HG03045 (cell line): ENCODE data around the gene TMEM132A.

Experiments used
- ATAC-seq: cut with Tn5 transposase; IDR thresholded peaks from one replicate; pipeline ENCODE4 v1.9.1; 2021; ENCODE audit warnings: mild to moderate bottlenecking, moderate library complexity; ENCODE audit not compliant: unreplicated experiment

TMEM132A gene

GRCh38 chr11:60984149-60984548, 59.9 kb downstream of the TMEM132A start:
- ATAC-seq = no peak

DNA sequence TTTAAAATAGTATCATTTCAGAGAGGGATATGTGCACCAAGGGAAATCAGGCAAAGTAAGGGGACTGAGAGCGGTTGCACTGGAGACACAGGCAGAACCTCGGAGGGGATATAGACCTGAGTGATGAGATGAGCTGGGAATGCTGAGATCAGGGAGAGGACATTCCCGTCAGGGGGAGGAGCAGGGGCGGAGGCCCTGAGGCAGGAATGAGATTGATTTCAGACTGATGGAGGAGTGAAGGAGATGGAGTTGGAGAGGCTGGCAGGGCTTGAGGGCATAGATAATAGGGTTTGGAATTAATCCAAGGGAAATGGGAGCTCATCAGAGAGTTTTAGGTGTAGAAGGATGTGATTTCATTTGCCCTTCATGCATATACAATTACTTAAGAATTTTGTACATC, 60.4 kb downstream of the TMEM132A start:
- ATAC-seq = no peak

- no peak for ATAC-seq
These were observed 61.2 kb downstream of the TMEM132A start for GRCh38 chr11:60985501-60985900.

GRCh38 chr11:60985991-60986915, 62.0 kb downstream of the TMEM132A start:
- no peak for ATAC-seq
